Adrenal gland (tissue), 12 donors: ENCODE measurements around the gene LRRC8D. TPM values are rescaled to one million over a fixed set of nuclear protein-coding genes. Genes with fewer than 3 reads are reported as not detected.

Source experiments
- DNase-seq, 7 donors: peaks; one replicate each; pipeline ENCODE4 v3.0.0-alpha.2; 2019 to 2020
- H3K27ac ChIP-seq, 5 donors: fragments of 200-600 bp; sonication (generic) in 4 of 5; 1 replicate in 3 of 5; 2 replicates in 2 of 5; pipeline versions ENCODE4 v1.5.1 to v1.8.0; 2016 to 2020; ENCODE audit warnings: mild to moderate bottlenecking in 1 of 5
- H3K27me3 ChIP-seq: fragments of 200-600 bp; 2 replicates; pipeline ENCODE4 v1.8.0; 2021
- H3K36me3 ChIP-seq, 2 donors: fragments of 200-600 bp; replicated peaks in 1 of 2; 1 replicate in 1 of 2; 2 replicates in 1 of 2; pipeline versions ENCODE4 v1.5.1 to v1.8.0; 2018 to 2022
- H3K4me1 ChIP-seq, 2 donors: fragments of 200-600 bp; replicated peaks in 1 of 2; 1 replicate in 1 of 2; 2 replicates in 1 of 2; pipeline versions ENCODE4 v1.5.1 to v1.8.0; 2018 to 2021
- H3K4me3 ChIP-seq, 4 donors: fragments of 200-600 bp; sonication (generic) in 3 of 4; one replicate each; pipeline ENCODE4 v1.5.1; 2016 to 2018
- H3K9me3 ChIP-seq, 3 donors: fragments of 200-600 bp; sonication (generic) in 1 of 3; replicated peaks in 1 of 3; 1 replicate in 2 of 3; 2 replicates in 1 of 3; pipeline versions ENCODE4 v1.5.1 to v1.8.0; 2016 to 2021
- POLR2A ChIP-seq, 2 donors: fragments of 450-650 bp; IDR thresholded peaks; one replicate each; pipeline ENCODE4 v1.6.1; 2017; ENCODE audit warnings: antibody characterized with exemption in 2 of 2, mild to moderate bottlenecking in 2 of 2, moderate library complexity in 1 of 2
- WGBS, 4 donors: extraction: QIAGEN DNeasy Blood & Tissue Kit in 2 of 4; methylation state at CpG; one replicate each; pipeline versions ENCODE4 v1.1.5 to v1.1.7; 2013 to 2017; 5-methylcytosine and 5-hydroxymethylcytosine counted together
- intact Hi-C, 2 donors: fragments of 100-400 bp; cut with DNase I; formaldehyde crosslinking; loops; one replicate each; pipeline versions ENCODE4 v1.14.1 to v1.15.0; 2022 to 2023
- polyA plus RNA-seq, 3 donors: library from polyadenylated mRNA; stranded (reverse); fragments of 200-250 nt in 2 of 3; fragments of 350-450 nt in 1 of 3; fragmentation: Illumina TruSeq in 1 of 3; extraction: RNeasy Lipid Tissue Mini Kit (QIAGEN cat#74804) in 1 of 3; gene quantifications; one replicate each; pipeline ENCODE4 v1.2.3, GENCODE V29; 2013 to 2014
- total RNA-seq, 9 donors: library from RNA; depleted of rRNA in 4 of 9; stranded (reverse); fragments of >200 nt in 4 of 9; fragments of 120-200 nt in 1 of 9; fragmentation: NEBNext Ultra II Directional in 1 of 9; extraction: Animal tissue kit (Norgen Biotek cat#: 25700) in 1 of 9; gene quantifications; one replicate each; pipeline versions ENCODE4 v1.1.0 to v1.2.4, GENCODE V29; 2013 to 2023
- TF ChIP-seq, protein P1 (sequence below), 6 experiments: fragments of 450-650 bp in 4 of 6; fragments of 200-600 bp in 2 of 6; sonication (generic) in 1 of 6; IDR thresholded peaks; 1 replicate in 5 of 6; 2 replicates in 1 of 6; pipeline versions ENCODE4 v1.5.1 to v1.8.0; 2016 to 2021; ENCODE audit warnings: antibody characterized with exemption in 6 of 6, mild to moderate bottlenecking in 2 of 6, moderate library complexity in 1 of 6
- donor health status: healthy with polysubstance abuse.
- donor health status: Bipolar disorder and iron deficiency.
- donor health status: DM: yes; HTN: yes; CAD: no.
- donor health status: DM: no; HTN: no; CAD: no.
- donor health status: DM: no; HTN: no; CAD: no.
- donor health status: DM: yes; HTN: yes; CAD: no.

LRRC8D gene
- total and polyA plus RNA-seq, 12 donors = 13.9 to 79.8 (median 57.2) TPM

- Histone ChIP-seq H3K27me3 (no peaks in the 10 kb centered on the region), H3K36me3 (no peaks in the 10 kb centered on the region), H3K4me3 (no peak overlapping the region), H3K9me3 (no peaks in the 10 kb centered on the region), H3K27ac (no peak overlapping the region), H3K4me1 (peaks cover 32 to 46% of the 10 kb centered on the region in 2 donors)
- TF ChIP-seq POLR2A (IDR thresholded peaks at IDR 0.05) = no peak
- TF ChIP-seq, protein P1, sequence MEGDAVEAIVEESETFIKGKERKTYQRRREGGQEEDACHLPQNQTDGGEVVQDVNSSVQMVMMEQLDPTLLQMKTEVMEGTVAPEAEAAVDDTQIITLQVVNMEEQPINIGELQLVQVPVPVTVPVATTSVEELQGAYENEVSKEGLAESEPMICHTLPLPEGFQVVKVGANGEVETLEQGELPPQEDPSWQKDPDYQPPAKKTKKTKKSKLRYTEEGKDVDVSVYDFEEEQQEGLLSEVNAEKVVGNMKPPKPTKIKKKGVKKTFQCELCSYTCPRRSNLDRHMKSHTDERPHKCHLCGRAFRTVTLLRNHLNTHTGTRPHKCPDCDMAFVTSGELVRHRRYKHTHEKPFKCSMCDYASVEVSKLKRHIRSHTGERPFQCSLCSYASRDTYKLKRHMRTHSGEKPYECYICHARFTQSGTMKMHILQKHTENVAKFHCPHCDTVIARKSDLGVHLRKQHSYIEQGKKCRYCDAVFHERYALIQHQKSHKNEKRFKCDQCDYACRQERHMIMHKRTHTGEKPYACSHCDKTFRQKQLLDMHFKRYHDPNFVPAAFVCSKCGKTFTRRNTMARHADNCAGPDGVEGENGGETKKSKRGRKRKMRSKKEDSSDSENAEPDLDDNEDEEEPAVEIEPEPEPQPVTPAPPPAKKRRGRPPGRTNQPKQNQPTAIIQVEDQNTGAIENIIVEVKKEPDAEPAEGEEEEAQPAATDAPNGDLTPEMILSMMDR (IDR thresholded peaks at IDR 0.05) = no peak
- intact Hi-C loops = no loop called here
- 55 to 72% (median 62%) methylated on average over 3 of the region's 3 CpGs for WGBS, 4 donors
- DNase-seq = no peak
Observed at GRCh38 chr1:89839516-89839915, 18.7 kb downstream of the LRRC8D start.

DNA sequence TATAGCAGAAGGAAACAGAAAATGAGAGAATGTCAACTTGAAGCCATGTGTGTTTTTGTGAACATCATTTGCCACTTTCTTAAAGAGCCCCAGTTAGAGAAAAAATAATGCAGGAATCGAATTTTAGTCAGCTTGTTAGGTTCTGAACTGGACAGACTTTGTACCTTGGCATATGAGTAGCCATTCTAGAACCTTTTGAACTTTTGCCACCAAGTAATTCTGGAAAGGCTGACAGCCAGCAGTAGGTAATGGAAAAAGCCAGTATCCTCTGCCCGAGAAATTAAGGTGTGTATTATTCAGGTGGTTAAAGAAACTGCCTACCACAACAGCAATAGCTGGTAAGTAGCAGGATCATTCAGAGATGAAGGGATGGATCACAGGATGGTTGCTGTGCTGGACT lies 20.7 kb downstream of the LRRC8D start:
- no peak for TF ChIP-seq POLR2A (IDR thresholded peaks at IDR 0.05)
- TF ChIP-seq, protein P1 (IDR thresholded peaks at IDR 0.05) = no peak
- peaks cover 20 to 43% of the 10 kb centered on the region in 2 donors for H3K4me1 ChIP-seq
- H3K4me3 ChIP-seq = no peak overlapping the region
- H3K27ac ChIP-seq = no peak overlapping the region
- DNase-seq = no peak
- H3K36me3 ChIP-seq = no peaks in the 10 kb centered on the region
- WGBS, 4 donors = 90 to 95% (median 90%) methylated on average over 2 of the region's 2 CpGs
- intact Hi-C loops = loop anchor here in 1 of 2 donors (5.0 kb wide), 1 partner anchor 56 kb away; no protein-coding TSS in a partner anchor
- no peaks in the 10 kb centered on the region for H3K27me3 ChIP-seq
- no peaks in the 10 kb centered on the region for H3K9me3 ChIP-seq

DNA sequence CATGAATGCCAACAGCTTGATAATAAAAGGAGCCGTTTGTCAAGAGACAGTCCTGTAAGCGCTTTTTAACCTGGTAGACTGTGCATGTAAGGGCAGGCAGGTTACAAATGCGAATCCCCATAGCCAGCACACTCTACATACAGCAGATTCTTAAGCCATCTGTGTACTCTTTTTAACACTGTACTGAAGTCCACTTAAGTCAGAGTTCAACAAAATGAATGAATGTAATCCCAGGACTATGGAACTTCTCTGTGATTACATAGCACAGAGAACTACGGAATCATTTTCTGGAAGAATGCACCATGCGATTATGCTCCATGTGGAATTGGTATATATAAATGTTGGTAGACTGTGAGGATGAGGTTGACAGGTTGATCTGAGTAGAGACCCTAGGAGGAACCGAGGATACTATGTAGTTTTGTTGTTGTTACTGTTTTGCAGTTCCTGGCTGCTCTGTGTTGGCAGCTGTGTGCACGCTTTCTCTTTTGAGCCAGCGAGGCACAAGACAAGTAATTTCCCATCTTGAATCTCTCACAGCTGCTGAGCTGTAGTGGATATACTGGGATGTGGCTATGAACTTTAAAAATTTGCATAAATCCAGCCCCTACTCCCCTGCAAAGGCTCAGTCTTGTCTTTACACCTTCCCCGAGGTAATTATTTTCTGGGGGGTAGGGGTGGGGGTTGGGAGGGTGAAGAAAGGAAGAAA lies 21.9 kb downstream of the LRRC8D start:
- peak overlapping the region; percentile 43 to 96 (median 75) for H3K27ac ChIP-seq
- intact Hi-C loops = loop anchor here in 1 of 2 donors (5.0 kb wide), 1 partner anchor 55 kb away; no protein-coding TSS in a partner anchor
- TF ChIP-seq, protein P1 (IDR thresholded peaks at IDR 0.05) = no peak
- TF ChIP-seq POLR2A (IDR thresholded peaks at IDR 0.05) = no peak

GRCh38 chr1:89843273-89844130 lies 22.7 kb downstream of the LRRC8D start:
- Histone ChIP-seq H3K27me3 (no peaks in the 10 kb centered on the region), H3K4me3 (peak overlapping the region; percentile 11 to 87 (median 72)), H3K9me3 (no peaks in the 10 kb centered on the region), H3K27ac (peak overlapping the region; percentile 43 to 96 (median 75)), H3K36me3 (no peaks in the 10 kb centered on the region), H3K4me1 (peaks cover 12 to 47% of the 10 kb centered on the region in 2 donors)
- TF ChIP-seq, protein P1 (IDR thresholded peaks at IDR 0.05) = peak; percentile 7 to 79 (median 50)
- TF ChIP-seq POLR2A (IDR thresholded peaks at IDR 0.05) = peak; percentile 24 to 38
- intact Hi-C loops = loop anchor here in 1 of 2 donors (5.0 kb wide), 1 partner anchor 54 kb away; no protein-coding TSS in a partner anchor
- WGBS, 4 donors = 0 to 1% (median 1%) methylated on average over 18 to 63 of the region's 63 CpGs
- peak; percentile 72 to 83 (median 76) for DNase-seq

More for the DNA sequence above, 21.9 kb downstream of the LRRC8D start:
- Histone ChIP-seq H3K4me3 (peak overlapping the region in 3 of 4 donors; percentile 68 to 87 (median 77)), H3K4me1 (peaks cover 12 to 45% of the 10 kb centered on the region in 2 donors), H3K36me3 (no peaks in the 10 kb centered on the region), H3K9me3 (no peaks in the 10 kb centered on the region), H3K27me3 (no peaks in the 10 kb centered on the region)
- 23 to 30% (median 29%) methylated on average over 9 of the region's 9 CpGs for WGBS, 4 donors
- peak in 3 of 7 donors; percentile 22 to 38 (median 29) for DNase-seq
